B cell (primary cell): ENCODE results near the gene STXBP6. TPM values are rescaled to one million over a fixed set of nuclear protein-coding genes. Genes with fewer than 3 reads are reported as not detected.

Source experiments
- ATAC-seq: fragments of 200-7000 bp; cut with Tn5 transposase; one replicate; pipeline ENCODE4 v1.10.0; 2021; ENCODE audit warnings: low read depth, mild to moderate bottlenecking, moderate number of reproducible peaks, moderate library complexity
- CTCF ChIA-PET: fragments of 350-600 bp; sonication (Branson Sonifier 250); formaldehyde crosslinking; loops from one replicate; lab custom pipeline; 2021; ENCODE audit warnings: antibody characterized with exemption, inconsistent platforms; lab: Charles Lee
- POLR2A ChIA-PET: fragments of 350-600 bp; sonication (Branson Sonifier 250); formaldehyde crosslinking; loops from one replicate; lab custom pipeline; 2021; ENCODE audit warnings: antibody characterized with exemption; lab: Charles Lee
- DNase-seq: peaks from one replicate; pipeline ENCODE4 v3.0.0; 2013
- H2AFZ ChIP-seq: 2 replicates; pipeline ENCODE4 v1.6.1; 2012; ENCODE audit warnings: mild to moderate bottlenecking, low read depth, low read length; ENCODE audit not compliant: insufficient read depth, poor library complexity, severe bottlenecking
- H3K27ac ChIP-seq, 2 donors: 1 replicate in 1 of 2; 2 replicates in 1 of 2; pipeline ENCODE4 v1.5.1; 2012 to 2013; ENCODE audit warnings: low read length in 2 of 2, mild to moderate bottlenecking in 2 of 2, moderate library complexity in 1 of 2
- H3K27me3 ChIP-seq, 4 experiments: fragments of 200-600 bp in 1 of 4; sonication (generic) in 1 of 4; replicated peaks in 1 of 4; 1 replicate in 2 of 4; 2 replicates in 2 of 4; pipeline versions ENCODE4 v1.6.1 to v1.7.0; 2013 to 2016; ENCODE audit warnings: low read length in 3 of 4, mild to moderate bottlenecking in 2 of 4, mixed read lengths in 1 of 4, moderate library complexity in 1 of 4; ENCODE audit not compliant: insufficient read depth in 4 of 4, control insufficient read depth in 3 of 4; ENCODE audit errors: control extremely low read depth in 1 of 4
- H3K36me3 ChIP-seq, 2 experiments: replicated peaks in 1 of 2; 1 replicate in 1 of 2; 2 replicates in 1 of 2; pipeline versions ENCODE4 v1.6.1 to v1.7.1; 2013; ENCODE audit warnings: low read length in 1 of 2; ENCODE audit not compliant: insufficient read depth in 2 of 2, control insufficient read depth in 1 of 2; ENCODE audit errors: control extremely low read depth in 1 of 2, extremely low read depth in 1 of 2
- H3K4me1 ChIP-seq, 2 donors: fragments of 200-600 bp in 1 of 2; sonication (generic) in 1 of 2; 1 replicate in 1 of 2; 2 replicates in 1 of 2; pipeline versions ENCODE4 v1.5.1 to v1.6.1; 2013 to 2017; ENCODE audit warnings: low read length in 2 of 2; ENCODE audit not compliant: control insufficient read depth in 2 of 2, insufficient read depth in 2 of 2
- H3K4me2 ChIP-seq: replicated peaks from 2 replicates; pipeline ENCODE3; 2012; ENCODE audit warnings: mild to moderate bottlenecking, low read depth, low read length; ENCODE audit not compliant: poor library complexity, severe bottlenecking
- H3K4me3 ChIP-seq, 5 experiments: fragments of 200-600 bp in 1 of 5; sonication (generic) in 1 of 5; 1 replicate in 3 of 5; 2 replicates in 2 of 5; pipeline versions ENCODE4 v1.5.1 to v1.7.0; 2011 to 2016; ENCODE audit warnings: low read length in 4 of 5, mild to moderate bottlenecking in 4 of 5, low read depth in 2 of 5, control low read depth in 1 of 5, moderate library complexity in 1 of 5; ENCODE audit not compliant: insufficient read depth in 1 of 5; ENCODE audit errors: control extremely low read depth in 1 of 5, extremely low read depth in 1 of 5
- H3K79me2 ChIP-seq: fragments of 200-600 bp; sonication (generic); one replicate; pipeline ENCODE4 v1.6.0; 2016; ENCODE audit warnings: low read length; ENCODE audit not compliant: control insufficient read depth, insufficient read depth
- H3K9ac ChIP-seq: fragments of 200-600 bp; sonication (generic); 2 replicates; pipeline ENCODE4 v1.6.1; 2017; ENCODE audit warnings: mild to moderate bottlenecking, low read length, moderate library complexity
- H3K9me3 ChIP-seq, 3 donors: one replicate each; pipeline versions ENCODE4 v1.6.1 to v1.7.1; 2013; ENCODE audit warnings: low read length in 2 of 3; ENCODE audit not compliant: control insufficient read depth in 2 of 3, insufficient read depth in 1 of 3; ENCODE audit errors: control extremely low read depth in 1 of 3
- H4K20me1 ChIP-seq: 2 replicates; pipeline ENCODE4 v1.6.0; 2012; ENCODE audit warnings: mild to moderate bottlenecking, low read length; ENCODE audit not compliant: insufficient read depth, control insufficient read depth, poor library complexity, severe bottlenecking
- H3K27ac Mint-ChIP-seq: one replicate; pipeline ENCODE4 v1.8.0; 2021; ENCODE audit warnings: mixed read lengths
- H3K27me3 Mint-ChIP-seq: one replicate; pipeline ENCODE4 v1.8.0; 2021; ENCODE audit warnings: mixed read lengths
- H3K4me1 Mint-ChIP-seq: one replicate; pipeline ENCODE4 v1.8.0; 2021; ENCODE audit warnings: mixed read lengths
- H3K4me3 Mint-ChIP-seq: one replicate; pipeline ENCODE4 v1.8.0; 2021; ENCODE audit warnings: mixed read lengths
- H3K9me3 Mint-ChIP-seq: one replicate; pipeline ENCODE4 v1.8.0; 2022; ENCODE audit warnings: mixed read lengths; ENCODE audit not compliant: insufficient read depth
- EZH2 ChIP-seq: IDR thresholded peaks from 2 replicates; pipeline ENCODE4 v1.6.1; 2012; ENCODE audit warnings: borderline replicate concordance, low read depth, mild to moderate bottlenecking, moderate library complexity, low read length; ENCODE audit not compliant: insufficient read depth, poor library complexity, severe bottlenecking
- WGBS: methylation state at CpG from one replicate; pipeline ENCODE4 v1.1.5; 2013; ENCODE audit warnings: missing lambda C conversion rate; ENCODE audit not compliant: insufficient coverage; 5-methylcytosine and 5-hydroxymethylcytosine counted together
- intact Hi-C: fragments of 100-400 bp; cut with micrococcal nuclease; formaldehyde crosslinking; loops from one replicate; pipeline ENCODE4 v1.10.0; 2022
- polyA plus RNA-seq: library from polyadenylated mRNA; depleted of rRNA; stranded (reverse); fragments of >200 nt; gene quantifications from 2 replicates; pipeline ENCODE4 v1.2.3, GENCODE V29; 2012
- total RNA-seq, 2 donors: library from RNA; stranded (reverse); fragments of 120-200 nt in 1 of 2; gene quantifications; 1 replicate in 1 of 2; 2 replicates in 1 of 2; pipeline versions ENCODE4 v1.2.3 to v1.2.4, GENCODE V29; 2013 to 2022
- TF ChIP-seq, protein P1 (sequence below): fragments of 200-600 bp; IDR thresholded peaks from one replicate; pipeline ENCODE4 v1.8.0; 2022; ENCODE audit warnings: antibody characterized with exemption, mild to moderate bottlenecking

Gene STXBP6
- total and polyA plus RNA-seq, 2 donors (not counting 1 experiment from before 2014, with no cell fraction given): 0.01 TPM; not detected in 1

DNA sequence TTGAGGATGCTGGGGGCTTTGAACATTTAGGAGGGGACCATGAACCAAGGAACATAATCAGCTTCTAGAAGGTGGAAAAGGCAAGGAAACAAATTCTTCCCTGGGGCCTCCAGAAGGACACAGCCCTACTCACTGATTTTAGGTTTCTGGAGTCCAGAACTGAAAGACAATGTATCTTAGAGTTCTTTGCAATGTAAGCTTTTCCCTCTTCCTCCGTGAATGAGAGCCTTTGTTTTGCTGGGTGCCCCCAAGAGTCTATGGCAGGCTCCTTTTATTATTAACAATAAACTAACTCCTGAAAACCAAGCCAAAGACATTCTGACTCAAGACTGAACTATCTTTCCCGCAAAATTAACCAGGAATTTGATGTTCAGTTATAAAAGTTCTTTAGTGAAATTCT lies 204.1 kb downstream of the STXBP6 start:
- Histone ChIP-seq H3K9ac (no peak overlapping the region), H3K4me1 (no peaks in the 10 kb centered on the region), H3K27ac (no peak overlapping the region), H4K20me1 (no peaks in the 10 kb centered on the region), H3K27me3 (peaks cover 0 to 3% (median 0%) of the 10 kb centered on the region in 4 experiments), H3K9me3 (peaks cover 0 to 1% (median 0%) of the 10 kb centered on the region in 3 donors), H3K4me3 (no peak overlapping the region), H3K79me2 (no peaks in the 10 kb centered on the region), H3K36me3 (no peaks in the 10 kb centered on the region), H3K4me2 (no peak overlapping the region), H2AFZ (no peak overlapping the region)
- intact Hi-C loops: no loop called here
- TF ChIP-seq EZH2: no peak
- TF ChIP-seq, protein P1, sequence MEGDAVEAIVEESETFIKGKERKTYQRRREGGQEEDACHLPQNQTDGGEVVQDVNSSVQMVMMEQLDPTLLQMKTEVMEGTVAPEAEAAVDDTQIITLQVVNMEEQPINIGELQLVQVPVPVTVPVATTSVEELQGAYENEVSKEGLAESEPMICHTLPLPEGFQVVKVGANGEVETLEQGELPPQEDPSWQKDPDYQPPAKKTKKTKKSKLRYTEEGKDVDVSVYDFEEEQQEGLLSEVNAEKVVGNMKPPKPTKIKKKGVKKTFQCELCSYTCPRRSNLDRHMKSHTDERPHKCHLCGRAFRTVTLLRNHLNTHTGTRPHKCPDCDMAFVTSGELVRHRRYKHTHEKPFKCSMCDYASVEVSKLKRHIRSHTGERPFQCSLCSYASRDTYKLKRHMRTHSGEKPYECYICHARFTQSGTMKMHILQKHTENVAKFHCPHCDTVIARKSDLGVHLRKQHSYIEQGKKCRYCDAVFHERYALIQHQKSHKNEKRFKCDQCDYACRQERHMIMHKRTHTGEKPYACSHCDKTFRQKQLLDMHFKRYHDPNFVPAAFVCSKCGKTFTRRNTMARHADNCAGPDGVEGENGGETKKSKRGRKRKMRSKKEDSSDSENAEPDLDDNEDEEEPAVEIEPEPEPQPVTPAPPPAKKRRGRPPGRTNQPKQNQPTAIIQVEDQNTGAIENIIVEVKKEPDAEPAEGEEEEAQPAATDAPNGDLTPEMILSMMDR: no peak
- no peak for ATAC-seq
- peaks cover 14% of the 10 kb centered on the region for H3K27me3 Mint-ChIP-seq
- 100% methylated on average over 1 of the region's 2 CpGs for WGBS
- no peak overlapping the region for H3K4me3 Mint-ChIP-seq
- CTCF ChIA-PET: no interaction called here
- no peaks in the 10 kb centered on the region for H3K4me1 Mint-ChIP-seq
- no peaks in the 10 kb centered on the region for H3K9me3 Mint-ChIP-seq
- no peak overlapping the region for H3K27ac Mint-ChIP-seq
- no peak for DNase-seq
- POLR2A ChIA-PET: no interaction called here

DNA sequence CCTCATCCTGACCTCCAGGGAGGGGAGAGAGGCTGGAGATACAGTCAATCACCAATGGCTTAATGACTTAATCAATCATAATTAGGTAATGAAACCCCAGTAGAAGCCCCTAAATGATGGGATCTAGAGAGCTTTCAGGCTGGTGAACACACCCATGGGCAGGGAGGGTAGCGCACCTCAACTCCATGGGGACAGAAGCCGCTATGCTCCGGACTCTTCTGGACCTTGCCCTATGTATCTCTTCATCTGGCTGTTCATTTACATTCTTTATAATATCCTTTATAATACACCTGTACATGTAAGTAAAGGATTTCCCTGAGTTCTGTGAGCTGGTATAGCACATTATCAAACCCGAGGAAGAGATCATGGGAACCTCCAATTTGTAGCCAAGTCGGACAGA lies 205.9 kb downstream of the STXBP6 start:
- WGBS: 100% methylated on average over 2 of the region's 5 CpGs
- no peak overlapping the region for H3K4me3 ChIP-seq
- intact Hi-C loops: no loop called here

More for the DNA sequence above, 205.9 kb downstream of the STXBP6 start:
- Histone ChIP-seq H4K20me1 (no peaks in the 10 kb centered on the region), H3K27ac (no peak overlapping the region), H3K79me2 (no peaks in the 10 kb centered on the region), H2AFZ (no peak overlapping the region), H3K27me3 (peaks cover 0 to 3% (median 0%) of the 10 kb centered on the region in 4 experiments), H3K4me1 (no peaks in the 10 kb centered on the region), H3K9me3 (peaks cover 0 to 1% (median 0%) of the 10 kb centered on the region in 3 donors), H3K36me3 (no peaks in the 10 kb centered on the region), H3K4me2 (no peak overlapping the region), H3K9ac (no peak overlapping the region)
- H3K27ac Mint-ChIP-seq: no peak overlapping the region
- H3K9me3 Mint-ChIP-seq: no peaks in the 10 kb centered on the region
- peaks cover 17% of the 10 kb centered on the region for H3K27me3 Mint-ChIP-seq
- H3K4me3 Mint-ChIP-seq: no peak overlapping the region
- TF ChIP-seq, protein P1: no peak
- TF ChIP-seq EZH2: no peak
- ChIA-PET CTCF (interaction anchor here (0.7 kb wide), 1 partner anchor 9 kb away, joined by 3 read pairs; no protein-coding TSS in a partner anchor), POLR2A (no interaction called here)
- no peaks in the 10 kb centered on the region for H3K4me1 Mint-ChIP-seq
- DNase-seq (no peak), ATAC-seq (no peak)
